SK-N-SH (cell line): ENCODE results near the gene NAT9. TPM values are rescaled to one million over a fixed set of nuclear protein-coding genes. Genes with fewer than 3 reads are reported as not detected.

Source experiments
- CTCF ChIA-PET: fragments of 300-600, 350-600 bp; formaldehyde crosslinking; extraction: SDS; loops from one replicate; lab custom pipeline; 2021; lab: Yijun Ruan, JAX
- POLR2A ChIA-PET: fragments of 350-600 bp; sonication (Branson Sonifier 250); formaldehyde crosslinking; extraction: SDS; loops from one replicate; lab custom pipeline; 2020; ENCODE audit warnings: antibody characterized with exemption, inconsistent platforms; lab: Yijun Ruan, JAX
- DNase-seq: peaks from one replicate; pipeline ENCODE4 v3.0.0; 2012
- H2AFZ ChIP-seq: fragments of 200-600 bp; sonication (generic); 2 replicates; pipeline ENCODE4 v1.8.1; 2016; ENCODE audit warnings: antibody characterized with exemption, mild to moderate bottlenecking, low read depth
- H3F3A ChIP-seq: fragments of 200-600 bp; sonication (generic); replicated peaks from 2 replicates; pipeline ENCODE3; 2016; ENCODE audit warnings: antibody characterized with exemption, mild to moderate bottlenecking; ENCODE audit not compliant: insufficient read depth
- H3K27ac ChIP-seq, 2 experiments: fragments of 200-500 bp in 1 of 2; fragments of 200-600 bp in 1 of 2; sonication (Bioruptor generic) in 1 of 2; sonication (generic), shearing (Covaris generic) in 1 of 2; 2 replicates each; pipeline versions ENCODE4 v1.5.1 to v1.6.1; 2014 to 2016; ENCODE audit warnings: low read depth in 2 of 2, inconsistent platforms in 1 of 2, low read length in 1 of 2, mild to moderate bottlenecking in 1 of 2, mixed read lengths in 1 of 2
- H3K27me3 ChIP-seq: fragments of 200-600 bp; sonication (generic), shearing (Covaris generic); 2 replicates; pipeline ENCODE4 v1.6.1; 2016; ENCODE audit warnings: mixed run types; ENCODE audit not compliant: insufficient read depth
- H3K36me3 ChIP-seq, 2 experiments: fragments of 200-500 bp in 1 of 2; fragments of 200-600 bp in 1 of 2; sonication (Bioruptor generic) in 1 of 2; sonication (generic) in 1 of 2; replicated peaks in 1 of 2; 2 replicates each; pipeline versions ENCODE3 to v1.5.1; 2014 to 2016; ENCODE audit warnings: low read length in 1 of 2, mild to moderate bottlenecking in 1 of 2; ENCODE audit not compliant: insufficient read depth in 2 of 2, control insufficient read depth in 1 of 2
- H3K4me1 ChIP-seq, 2 experiments: fragments of 200-500 bp in 1 of 2; fragments of 200-600 bp in 1 of 2; sonication (Bioruptor generic) in 1 of 2; sonication (generic), shearing (Covaris generic) in 1 of 2; 2 replicates each; pipeline versions ENCODE4 v1.5.1 to v1.6.1; 2014 to 2016; ENCODE audit warnings: low read depth in 1 of 2, low read length in 1 of 2, mixed run types in 1 of 2; ENCODE audit not compliant: insufficient read depth in 2 of 2, control insufficient read depth in 1 of 2
- H3K4me2 ChIP-seq: fragments of 200-600 bp; sonication (generic), shearing (Covaris generic); 2 replicates; pipeline ENCODE4 v1.6.1; 2017; ENCODE audit warnings: mixed run types
- H3K4me3 ChIP-seq, 2 experiments: fragments of 200-500 bp in 1 of 2; fragments of 200-600 bp in 1 of 2; sonication (Bioruptor generic) in 1 of 2; sonication (generic), shearing (Covaris generic) in 1 of 2; 2 replicates each; pipeline versions ENCODE4 v1.5.1 to v1.8.1; 2014 to 2016; ENCODE audit warnings: low read depth in 2 of 2, inconsistent platforms in 1 of 2, low read length in 1 of 2, mild to moderate bottlenecking in 1 of 2, mixed read lengths in 1 of 2, moderate library complexity in 1 of 2
- H3K79me2 ChIP-seq: fragments of 200-600 bp; sonication (generic); 2 replicates; pipeline ENCODE4 v1.8.1; 2017; ENCODE audit warnings: mild to moderate bottlenecking; ENCODE audit not compliant: insufficient read depth
- H3K9ac ChIP-seq: fragments of 200-600 bp; sonication (generic); 2 replicates; pipeline ENCODE4 v1.6.1; 2017; ENCODE audit warnings: mixed run types
- H3K9me2 ChIP-seq: fragments of 200-600 bp; sonication (generic); 2 replicates; pipeline ENCODE4 v1.6.1; 2017; ENCODE audit warnings: mixed run types
- H3K9me3 ChIP-seq: fragments of 200-600 bp; sonication (generic); 2 replicates; pipeline ENCODE4 v1.6.1; 2017; ENCODE audit warnings: mixed run types, mild to moderate bottlenecking, moderate library complexity
- H4K20me1 ChIP-seq: fragments of 200-600 bp; sonication (generic); 2 replicates; pipeline ENCODE4 v1.6.1; 2017; ENCODE audit warnings: mild to moderate bottlenecking, mixed run types; ENCODE audit not compliant: insufficient read depth
- CHD2 ChIP-seq: fragments of 150-350 bp; IDR thresholded peaks from 2 replicates; pipeline ENCODE4 v1.6.1; 2018; ENCODE audit warnings: low read length; ENCODE audit not compliant: partially characterized antibody
- GATA2 ChIP-seq: sonication (generic); formaldehyde crosslinking; IDR thresholded peaks from 2 replicates; pipeline ENCODE4 v1.5.0; 2020; ENCODE audit warnings: mild to moderate bottlenecking, missing genetic modification reagents
- MEF2A ChIP-seq: IDR thresholded peaks from 2 replicates; pipeline ENCODE4 v1.4.0; 2012; ENCODE audit warnings: low read depth, borderline replicate concordance
- POLR2AphosphoS5 ChIP-seq: IDR thresholded peaks from 2 replicates; pipeline ENCODE4 v1.6.1; 2012; ENCODE audit warnings: low read depth, low read length
- WGBS: methylation state at CpG from one replicate; pipeline ENCODE4 v1.1.6; 2017; ENCODE audit warnings: low lambda C conversion rate; 5-methylcytosine and 5-hydroxymethylcytosine counted together
- polyA plus RNA-seq, 3 experiments: library from polyadenylated mRNA; depleted of rRNA; stranded (reverse); fragments of >200 nt; gene quantifications; 2 replicates each; pipeline ENCODE4 v1.2.3, GENCODE V29; 2012
- TF ChIP-seq, protein P1 (sequence below): IDR thresholded peaks from 2 replicates; pipeline ENCODE4 v1.4.0; 2012; ENCODE audit warnings: low read depth
- TF ChIP-seq, protein P2 (sequence below): IDR thresholded peaks from 2 replicates; pipeline ENCODE4 v1.4.0; 2012; ENCODE audit warnings: low read depth, borderline replicate concordance

NAT9 gene
- polyA plus RNA-seq, 1 of the 3 experiments (the other 2 are of a cell fraction) = 117 TPM

DNA sequence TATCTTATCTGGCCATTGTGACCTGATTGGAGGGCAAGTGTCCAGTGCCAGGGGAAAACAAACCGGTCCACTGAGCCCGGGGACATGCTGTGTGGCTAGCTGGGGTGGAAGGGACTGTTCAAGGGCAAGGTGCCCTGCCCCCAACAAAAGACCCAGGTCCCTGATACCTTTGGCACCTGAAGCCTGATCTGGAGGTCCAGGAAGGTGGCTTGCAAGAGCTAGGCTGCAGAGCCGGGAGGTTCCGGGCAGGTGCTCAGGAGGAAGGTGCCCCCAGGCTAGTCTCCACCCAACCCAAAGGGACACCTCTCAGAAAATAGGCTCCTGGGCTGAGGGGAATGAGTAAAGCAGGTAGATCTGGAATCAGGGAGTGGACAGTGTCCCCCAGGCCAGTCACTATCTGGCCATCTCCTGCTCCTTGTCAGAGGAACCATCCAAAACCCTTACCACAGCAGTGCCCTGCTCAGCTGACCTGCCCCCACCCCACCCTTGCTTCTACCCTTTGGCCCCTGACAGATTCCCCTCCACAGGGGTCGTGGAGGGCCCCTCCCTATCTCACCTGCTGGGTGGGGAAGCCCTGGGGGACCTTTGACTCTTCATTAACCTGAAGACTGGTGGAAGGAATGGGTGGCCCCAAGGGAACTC, 6.2 kb downstream of the NAT9 start:
- Histone ChIP-seq H3K27ac (no peak overlapping the region; a peak in 1 of 4 replicates), H3K9ac (no peak overlapping the region), H2AFZ (no peak overlapping the region), H3K9me3 (no peaks in the 10 kb centered on the region), H3K4me1 (peaks cover 18 to 24% of the 10 kb centered on the region in 2 experiments; a peak in 3 of 4 replicates), H3K4me3 (no peak overlapping the region), H3K36me3 (peaks cover 28 to 48% of the 10 kb centered on the region in 2 experiments), H4K20me1 (peaks cover 8% of the 10 kb centered on the region), H3K27me3 (no peaks in the 10 kb centered on the region), H3K4me2 (no peak overlapping the region), H3K79me2 (peaks cover 16% of the 10 kb centered on the region), H3K9me2 (no peaks in the 10 kb centered on the region), H3F3A (peaks cover 38% of the 10 kb centered on the region)
- POLR2A ChIA-PET = interaction anchor here (0.9 to 2.9 kb wide), 5 partner anchors 9 to 25 kb away, joined by 3 to 20 read pairs (median 9); no protein-coding TSS in a partner anchor
- no peak for TF ChIP-seq GATA2 (CRISPR knock-in tag)
- TF ChIP-seq, protein P1, sequence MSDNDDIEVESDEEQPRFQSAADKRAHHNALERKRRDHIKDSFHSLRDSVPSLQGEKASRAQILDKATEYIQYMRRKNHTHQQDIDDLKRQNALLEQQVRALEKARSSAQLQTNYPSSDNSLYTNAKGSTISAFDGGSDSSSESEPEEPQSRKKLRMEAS = no peak
- peak; percentile 25; the same call in 1 of the 2 replicates for TF ChIP-seq POLR2AphosphoS5
- TF ChIP-seq CHD2 = no peak
- no peak for TF ChIP-seq MEF2A
- WGBS = 82% methylated on average over 5 of the region's 5 CpGs
- CTCF ChIA-PET = interaction anchor here (0.9 to 98.1 kb wide), 14 partner anchors 9 to 391 kb away, joined by 3 to 3869 read pairs (median 10); partner anchors contain the start of genes FDXR, GRIN2C, NHERF1 and RAB37
- DNase-seq = peak; percentile 39

DNA sequence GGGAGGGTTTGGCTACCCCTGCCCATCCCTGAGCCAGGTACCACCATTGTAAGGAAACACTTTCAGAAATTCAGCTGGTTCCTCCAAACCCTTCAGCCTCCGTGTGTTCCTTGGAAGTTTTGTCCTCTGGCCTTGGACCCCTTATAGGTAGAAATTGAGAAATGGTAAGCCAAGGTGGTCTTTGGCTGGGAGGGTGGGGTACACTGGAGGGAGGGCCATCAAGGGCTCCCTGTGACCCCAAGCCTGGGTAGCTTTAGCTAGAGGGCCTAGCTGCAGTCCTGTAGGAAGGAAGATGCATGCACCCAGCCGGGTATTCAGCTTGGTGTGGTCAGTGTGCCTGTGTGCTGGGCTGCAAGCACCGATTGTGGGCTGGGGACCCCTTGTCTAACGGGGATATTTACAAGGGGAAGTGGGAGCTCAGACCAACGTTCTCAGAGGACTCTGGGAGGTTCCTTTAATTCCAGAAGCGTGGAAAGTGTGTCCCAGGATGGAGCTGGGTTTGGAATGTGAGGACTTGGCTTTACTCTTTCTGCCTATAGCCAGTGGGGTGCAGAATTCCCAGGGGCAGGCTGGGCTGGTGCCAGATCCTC, 6.8 kb downstream of the NAT9 start:
- Histone ChIP-seq H4K20me1 (peaks cover 8% of the 10 kb centered on the region; the same call in 1 of the 2 replicates), H3K9me2 (no peaks in the 10 kb centered on the region), H3K9me3 (no peaks in the 10 kb centered on the region), H3K4me2 (no peak overlapping the region), H3K9ac (no peak overlapping the region), H3K27me3 (no peaks in the 10 kb centered on the region), H3K4me3 (no peak overlapping the region), H3K4me1 (peaks cover 18 to 21% of the 10 kb centered on the region in 2 experiments; a peak in 3 of 4 replicates), H3F3A (peaks cover 32% of the 10 kb centered on the region), H2AFZ (no peak overlapping the region), H3K36me3 (peaks cover 26 to 48% of the 10 kb centered on the region in 2 experiments), H3K27ac (peak overlapping the region in 1 of 2 experiments; percentile 60; a peak in 3 of 4 replicates), H3K79me2 (peaks cover 10% of the 10 kb centered on the region; the same call in 1 of the 2 replicates)
- WGBS = 91% methylated on average over 6 of the region's 6 CpGs
- DNase-seq = no peak
- ChIA-PET POLR2A (interaction anchor here (0.9 to 2.9 kb wide), 5 partner anchors 9 to 24 kb away, joined by 3 to 20 read pairs (median 9); no protein-coding TSS in a partner anchor), CTCF (interaction anchor here (0.9 to 98.1 kb wide), 8 partner anchors 15 to 166 kb away, joined by 5 to 3869 read pairs (median 66); partner anchors contain the start of genes FDXR, GRIN2C, NHERF1 and RAB37)
- 0 out of 2 replicates have a peak, but pooled peaks have one; percentile 3 for TF ChIP-seq POLR2AphosphoS5
- TF ChIP-seq, protein P2, sequence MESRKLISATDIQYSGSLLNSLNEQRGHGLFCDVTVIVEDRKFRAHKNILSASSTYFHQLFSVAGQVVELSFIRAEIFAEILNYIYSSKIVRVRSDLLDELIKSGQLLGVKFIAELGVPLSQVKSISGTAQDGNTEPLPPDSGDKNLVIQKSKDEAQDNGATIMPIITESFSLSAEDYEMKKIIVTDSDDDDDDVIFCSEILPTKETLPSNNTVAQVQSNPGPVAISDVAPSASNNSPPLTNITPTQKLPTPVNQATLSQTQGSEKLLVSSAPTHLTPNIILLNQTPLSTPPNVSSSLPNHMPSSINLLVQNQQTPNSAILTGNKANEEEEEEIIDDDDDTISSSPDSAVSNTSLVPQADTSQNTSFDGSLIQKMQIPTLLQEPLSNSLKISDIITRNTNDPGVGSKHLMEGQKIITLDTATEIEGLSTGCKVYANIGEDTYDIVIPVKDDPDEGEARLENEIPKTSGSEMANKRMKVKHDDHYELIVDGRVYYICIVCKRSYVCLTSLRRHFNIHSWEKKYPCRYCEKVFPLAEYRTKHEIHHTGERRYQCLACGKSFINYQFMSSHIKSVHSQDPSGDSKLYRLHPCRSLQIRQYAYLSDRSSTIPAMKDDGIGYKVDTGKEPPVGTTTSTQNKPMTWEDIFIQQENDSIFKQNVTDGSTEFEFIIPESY = no peak
